Astrocyte (in vitro differentiated cells and primary cell): ENCODE measurements around the gene GABBR1.

Source experiments
- EZH2 ChIP-seq: IDR thresholded peaks from 2 replicates; pipeline ENCODE4 v1.6.1; 2012; ENCODE audit warnings: mild to moderate bottlenecking, low read length, inconsistent platforms; ENCODE audit not compliant: insufficient read depth
- TF ChIP-seq, protein P1 (sequence below): IDR thresholded peaks from 2 replicates; pipeline ENCODE4 v1.5.1; 2011; ENCODE audit warnings: low read depth, mild to moderate bottlenecking, inconsistent platforms, low read length, moderate library complexity; ENCODE audit not compliant: insufficient read depth

GRCh38 chr6:29524044-29524443, 108.9 kb downstream of the GABBR1 start:
- TF ChIP-seq EZH2, result no peak
- TF ChIP-seq, protein P1, sequence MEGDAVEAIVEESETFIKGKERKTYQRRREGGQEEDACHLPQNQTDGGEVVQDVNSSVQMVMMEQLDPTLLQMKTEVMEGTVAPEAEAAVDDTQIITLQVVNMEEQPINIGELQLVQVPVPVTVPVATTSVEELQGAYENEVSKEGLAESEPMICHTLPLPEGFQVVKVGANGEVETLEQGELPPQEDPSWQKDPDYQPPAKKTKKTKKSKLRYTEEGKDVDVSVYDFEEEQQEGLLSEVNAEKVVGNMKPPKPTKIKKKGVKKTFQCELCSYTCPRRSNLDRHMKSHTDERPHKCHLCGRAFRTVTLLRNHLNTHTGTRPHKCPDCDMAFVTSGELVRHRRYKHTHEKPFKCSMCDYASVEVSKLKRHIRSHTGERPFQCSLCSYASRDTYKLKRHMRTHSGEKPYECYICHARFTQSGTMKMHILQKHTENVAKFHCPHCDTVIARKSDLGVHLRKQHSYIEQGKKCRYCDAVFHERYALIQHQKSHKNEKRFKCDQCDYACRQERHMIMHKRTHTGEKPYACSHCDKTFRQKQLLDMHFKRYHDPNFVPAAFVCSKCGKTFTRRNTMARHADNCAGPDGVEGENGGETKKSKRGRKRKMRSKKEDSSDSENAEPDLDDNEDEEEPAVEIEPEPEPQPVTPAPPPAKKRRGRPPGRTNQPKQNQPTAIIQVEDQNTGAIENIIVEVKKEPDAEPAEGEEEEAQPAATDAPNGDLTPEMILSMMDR, result no peak
